HCT116 (cell line): ENCODE measurements around the gene PRICKLE2.

Experiments used
- EZH2phosphoT487 ChIP-seq: fragments of 200-600 bp; IDR thresholded peaks from 2 replicates; pipeline ENCODE4 v1.6.1; 2018; ENCODE audit warnings: antibody characterized with exemption, borderline replicate concordance
- POLR2A ChIP-seq: IDR thresholded peaks from 2 replicates; pipeline ENCODE4 v1.7.0; 2011; ENCODE audit warnings: borderline replicate concordance; ENCODE audit not compliant: insufficient read depth, insufficient read length; ENCODE audit errors: extremely low read depth
- SIN3A ChIP-seq: IDR thresholded peaks from 2 replicates; pipeline ENCODE4 v1.6.1; 2012; ENCODE audit warnings: low read depth
- SRF ChIP-seq: IDR thresholded peaks from 2 replicates; pipeline ENCODE4 v1.6.1; 2012; ENCODE audit warnings: low read depth

GRCh38 chr3:64081235-64081630 lies 144.0 kb downstream of the PRICKLE2 start:
- no peak for TF ChIP-seq POLR2A
- no peak for TF ChIP-seq SIN3A
- TF ChIP-seq SRF: no peak
- no peak for TF ChIP-seq EZH2phosphoT487
